GM21381 (cell line): ENCODE results near the gene ARFGAP1.
"Not testable (repeated sequence)": the region's sequence is repeated elsewhere in the genome, so short reads cannot be mapped to it uniquely, and the experiment has no call there.

Experiments
- ATAC-seq: cut with Tn5 transposase; IDR thresholded peaks from one replicate; pipeline ENCODE4 v1.9.1; 2021; ENCODE audit warnings: mild to moderate bottlenecking, moderate library complexity; ENCODE audit not compliant: unreplicated experiment

ARFGAP1 gene

GRCh38 chr20:63240004-63240403 is 32.6 kb upstream of the ARFGAP1 start:
- no peak for ATAC-seq

- no peak for ATAC-seq
Measured at GRCh38 chr20:63241272-63241671, 31.3 kb upstream of the ARFGAP1 start.

- ATAC-seq: no peak
Measured at GRCh38 chr20:63242736-63243135, 29.9 kb upstream of the ARFGAP1 start.

- no peak for ATAC-seq
Measured at GRCh38 chr20:63243604-63244247, 28.9 kb upstream of the ARFGAP1 start.

GRCh38 chr20:63244468-63244867 is 28.1 kb upstream of the ARFGAP1 start:
- ATAC-seq: no peak

- no peak for ATAC-seq
Measured at GRCh38 chr20:63246490-63247288, 25.9 kb upstream of the ARFGAP1 start.

- ATAC-seq: no peak
Measured at GRCh38 chr20:63247671-63248228, 24.9 kb upstream of the ARFGAP1 start.

- no peak for ATAC-seq
Measured at GRCh38 chr20:63248835-63249591, 23.6 kb upstream of the ARFGAP1 start.

- ATAC-seq: no peak
Measured at GRCh38 chr20:63249891-63250290, 22.7 kb upstream of the ARFGAP1 start.

- not testable (repeated sequence) for ATAC-seq
Measured at GRCh38 chr20:63251350-63251749, 21.3 kb upstream of the ARFGAP1 start.

- ATAC-seq: no peak
Measured at GRCh38 chr20:63252284-63252711, 20.3 kb upstream of the ARFGAP1 start.

- ATAC-seq: no peak
Measured at GRCh38 chr20:63253065-63253437, 19.6 kb upstream of the ARFGAP1 start.

GRCh38 chr20:63253438-63254231 is 19.0 kb upstream of the ARFGAP1 start:
- ATAC-seq: no peak

GRCh38 chr20:63254232-63254605 is 18.4 kb upstream of the ARFGAP1 start, which contains the start of gene NKAIN4:
TSS of gene NKAIN4 (minus strand) at chr20:63254463. CDS start at chr20:63254450, 13 bp downstream.
- no peak for ATAC-seq

GRCh38 chr20:63254606-63255384 is 17.8 kb upstream of the ARFGAP1 start:
- ATAC-seq: no peak

- ATAC-seq: no peak
Measured at GRCh38 chr20:63255931-63256704, 16.5 kb upstream of the ARFGAP1 start.

- no peak for ATAC-seq
Measured at GRCh38 chr20:63256954-63257353, 15.7 kb upstream of the ARFGAP1 start.

- no peak for ATAC-seq
Measured at GRCh38 chr20:63257629-63258028, 15.0 kb upstream of the ARFGAP1 start.

GRCh38 chr20:63258781-63259180 is 13.8 kb upstream of the ARFGAP1 start:
- ATAC-seq: no peak
